Activated T-cell treated with anti-CD3 and anti-CD28 coated beads, Interleukin-2, amount 50 U/mL, for 72 hours (primary cell): Measurements from ENCODE around the gene PCDHGB3. TPM values are rescaled to one million over a fixed set of nuclear protein-coding genes. Genes with fewer than 3 reads are reported as not detected.
A peak's percentile ranks its signal among the peaks of the same experiment; 100 is the strongest.
"Not testable (repeated sequence)": the region's sequence is repeated elsewhere in the genome, so short reads cannot be mapped to it uniquely, and the experiment has no call there.

Source experiments
- ATAC-seq, 2 donors: fragments of 150-1000 bp; cut with Tn5 transposase; replicated peaks in 1 of 2; 2 replicates each; pipeline ENCODE4 v1.10.0; 2021; ENCODE audit warnings: moderate library complexity in 2 of 2, mild to moderate bottlenecking in 1 of 2
- DNase-seq, 2 donors: peaks; one replicate each; pipeline ENCODE4 v3.0.0; 2021 to 2022; ENCODE audit warnings: mixed read lengths in 1 of 2
- H3K27ac Mint-ChIP-seq: one replicate; pipeline ENCODE4 v1.8.0; 2022; ENCODE audit warnings: mild to moderate bottlenecking, moderate library complexity, mixed read lengths
- H3K27me3 Mint-ChIP-seq: one replicate; pipeline ENCODE4 v1.8.0; 2022; ENCODE audit warnings: low read depth, mixed read lengths
- H3K36me3 Mint-ChIP-seq, 2 donors: one replicate each; pipeline ENCODE4 v1.8.0; 2022; ENCODE audit warnings: mixed read lengths in 2 of 2, mild to moderate bottlenecking in 1 of 2; ENCODE audit not compliant: insufficient read depth in 2 of 2
- H3K4me1 Mint-ChIP-seq: one replicate; pipeline ENCODE4 v1.8.0; 2022; ENCODE audit warnings: low read depth, mixed read lengths
- H3K4me3 Mint-ChIP-seq, 2 donors: one replicate each; pipeline ENCODE4 v1.8.0; 2022; ENCODE audit warnings: mild to moderate bottlenecking in 2 of 2, mixed read lengths in 2 of 2, moderate library complexity in 2 of 2
- H3K9me3 Mint-ChIP-seq, 2 donors: one replicate each; pipeline ENCODE4 v1.8.0; 2022; ENCODE audit warnings: mixed read lengths in 2 of 2
- total RNA-seq, 2 donors: library from RNA; stranded (reverse); gene quantifications; one replicate each; pipeline ENCODE4 v1.2.3, GENCODE V29; 2022

The PCDHGB3 gene
- total RNA-seq, 2 donors from 2014 or later: 0.19 to 0.28 TPM

DNA sequence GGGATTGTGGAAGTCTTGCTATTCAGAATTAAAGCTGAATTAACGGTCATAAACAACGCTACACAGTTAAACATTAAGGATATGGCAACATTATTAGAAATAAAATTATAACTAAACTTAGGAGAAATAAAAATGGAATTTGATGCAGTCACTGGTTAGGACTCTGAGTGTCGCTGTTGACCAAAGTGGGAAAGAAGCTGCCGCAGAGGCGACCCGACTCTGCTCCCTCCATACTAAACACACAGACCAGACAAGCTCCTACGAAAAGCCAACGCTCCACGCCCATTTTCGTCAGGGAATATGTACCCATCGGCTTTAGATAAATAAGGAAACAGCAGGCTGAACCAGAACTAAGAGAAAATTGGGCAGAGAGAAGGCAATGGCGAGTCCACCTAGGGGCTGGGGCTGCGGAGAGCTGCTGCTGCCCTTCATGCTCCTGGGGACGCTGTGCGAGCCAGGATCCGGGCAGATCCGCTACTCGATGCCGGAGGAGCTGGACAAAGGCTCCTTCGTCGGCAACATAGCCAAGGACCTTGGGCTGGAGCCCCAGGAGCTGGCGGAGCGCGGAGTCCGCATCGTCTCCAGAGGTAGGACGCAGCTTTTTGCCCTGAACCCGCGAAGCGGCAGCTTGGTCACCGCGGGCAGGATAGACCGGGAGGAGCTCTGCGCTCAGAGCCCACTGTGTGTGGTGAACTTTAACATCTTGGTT, 5.9 kb upstream of the PCDHGB3 start, which contains the start of gene PCDHGA5:
Gene PCDHGA5, plus strand, starts transcription at position 211 of the 709 bp plus-strand sequence. Its CDS starts 169 bp downstream, at position 380.
- peaks cover 9% of the 10 kb centered on the region for H3K4me1 Mint-ChIP-seq
- peaks cover 89% of the 10 kb centered on the region for H3K27me3 Mint-ChIP-seq
- peaks cover 9 to 14% of the 10 kb centered on the region in 2 donors for H3K9me3 Mint-ChIP-seq
- H3K36me3 Mint-ChIP-seq: peaks cover 33 to 44% of the 10 kb centered on the region in 2 donors
- ATAC-seq (no peak), DNase-seq (no peak)
- peak within 1 kb of the TSS; percentile 83 for H3K27ac Mint-ChIP-seq
- no peak within 1 kb of the TSS for H3K4me3 Mint-ChIP-seq

DNA sequence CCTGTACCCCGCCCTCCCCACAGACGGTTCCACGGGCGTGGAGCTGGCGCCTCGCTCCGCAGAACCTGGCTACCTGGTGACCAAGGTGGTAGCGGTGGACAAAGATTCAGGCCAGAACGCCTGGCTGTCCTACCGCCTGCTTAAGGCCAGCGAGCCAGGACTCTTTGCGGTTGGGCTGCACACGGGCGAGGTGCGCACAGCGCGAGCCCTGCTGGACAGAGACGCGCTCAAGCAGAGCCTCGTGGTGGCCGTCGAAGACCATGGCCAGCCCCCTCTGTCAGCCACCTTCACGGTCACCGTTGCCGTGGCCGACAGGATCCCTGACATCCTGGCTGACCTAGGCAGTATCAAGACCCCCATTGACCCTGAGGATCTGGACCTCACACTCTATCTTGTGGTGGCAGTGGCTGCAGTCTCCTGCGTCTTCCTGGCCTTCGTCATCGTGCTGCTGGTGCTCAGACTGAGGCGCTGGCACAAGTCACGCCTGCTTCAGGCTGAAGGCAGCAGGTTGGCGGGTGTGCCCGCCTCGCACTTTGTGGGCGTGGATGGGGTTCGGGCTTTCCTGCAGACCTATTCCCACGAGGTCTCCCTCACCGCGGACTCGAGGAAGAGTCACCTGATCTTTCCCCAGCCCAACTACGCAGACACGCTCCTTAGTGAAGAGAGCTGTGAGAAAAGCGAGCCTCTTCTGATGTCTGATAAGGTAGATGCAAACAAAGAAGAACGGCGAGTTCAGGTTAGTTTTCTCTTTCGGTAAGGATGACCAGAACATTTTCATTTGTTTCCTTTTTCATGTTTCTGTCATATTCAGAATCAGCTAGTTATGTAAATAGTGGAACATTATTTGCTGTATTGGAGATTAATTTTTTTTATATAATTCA, 3.8 kb upstream of the PCDHGB3 start:
- Mint-ChIP-seq H3K4me1 (peaks cover 15% of the 10 kb centered on the region), H3K36me3 (peaks cover 25 to 37% of the 10 kb centered on the region in 2 donors), H3K9me3 (peaks cover 9 to 12% of the 10 kb centered on the region in 2 donors), H3K4me3 (no peak overlapping the region), H3K27me3 (peaks cover 89% of the 10 kb centered on the region), H3K27ac (no peak overlapping the region)
- DNase-seq (no peak), ATAC-seq (no peak)

DNA sequence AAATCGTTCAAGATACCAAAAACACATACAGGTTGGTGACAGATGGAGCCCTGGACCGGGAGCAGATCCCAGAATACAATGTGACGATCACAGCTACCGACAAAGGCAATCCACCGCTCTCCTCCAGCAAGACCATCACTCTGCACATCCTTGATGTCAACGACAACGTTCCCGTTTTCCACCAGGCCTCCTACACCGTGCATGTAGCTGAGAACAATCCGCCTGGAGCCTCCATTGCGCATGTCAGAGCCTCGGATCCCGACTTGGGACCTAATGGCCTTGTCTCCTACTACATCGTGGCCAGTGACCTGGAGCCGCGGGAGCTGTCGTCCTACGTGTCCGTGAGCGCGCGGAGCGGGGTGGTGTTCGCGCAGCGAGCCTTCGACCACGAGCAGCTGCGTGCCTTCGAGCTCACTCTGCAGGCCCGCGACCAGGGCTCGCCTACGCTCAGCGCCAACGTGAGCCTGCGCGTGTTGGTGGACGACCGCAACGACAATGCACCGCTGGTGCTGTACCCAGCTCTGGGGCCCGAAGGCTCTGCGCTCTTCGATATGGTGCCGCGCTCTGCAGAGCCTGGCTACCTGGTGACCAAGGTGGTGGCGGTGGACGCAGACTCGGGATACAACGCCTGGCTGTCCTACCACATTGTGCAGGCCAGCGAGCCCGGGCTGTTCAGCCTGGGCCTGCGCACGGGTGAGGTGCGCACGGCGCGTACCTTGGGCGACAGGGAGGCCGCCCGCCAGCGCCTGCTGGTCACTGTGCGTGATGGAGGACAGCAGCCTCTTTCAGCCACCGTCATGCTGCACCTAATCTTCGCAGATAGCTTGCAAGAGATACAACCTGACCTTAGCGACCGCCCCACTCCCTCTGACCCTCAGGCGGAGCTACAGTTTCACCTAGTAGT, 1.8 kb downstream of the PCDHGB3 start:
- H3K36me3 Mint-ChIP-seq: peaks cover 13 to 32% of the 10 kb centered on the region in 2 donors

DNA sequence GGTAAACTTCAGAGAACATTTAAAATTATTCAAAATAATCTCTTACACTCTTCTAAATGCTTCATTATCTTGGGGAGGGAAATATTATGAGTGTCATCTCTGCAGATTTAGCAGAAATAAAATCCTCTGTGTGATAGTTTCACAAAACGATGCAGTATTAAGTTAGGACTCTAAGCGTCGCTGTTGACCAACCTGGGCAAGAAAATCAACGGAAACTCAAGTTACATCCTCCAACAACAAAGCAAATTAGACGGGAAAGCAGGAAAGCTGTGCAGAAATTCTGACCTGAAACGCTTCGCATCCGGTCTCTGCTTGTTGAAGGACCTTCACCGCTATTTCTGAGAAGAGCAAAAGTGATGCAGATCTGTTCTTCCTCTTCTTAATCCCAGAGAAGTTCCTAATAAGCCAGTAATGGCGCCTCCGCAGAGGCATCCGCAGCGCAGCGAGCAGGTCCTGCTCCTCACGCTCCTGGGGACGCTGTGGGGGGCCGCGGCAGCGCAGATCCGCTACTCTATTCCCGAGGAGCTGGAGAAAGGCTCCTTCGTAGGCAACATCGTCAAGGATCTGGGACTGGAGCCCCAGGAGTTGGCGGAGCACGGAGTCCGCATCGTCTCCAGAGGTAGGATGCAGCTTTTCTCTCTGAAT, 3.8 kb downstream of the PCDHGB3 start, which contains the start of gene PCDHGA6:
Gene PCDHGA6, plus strand, starts transcription at position 219 of the 645 bp plus-strand sequence. Its CDS starts 193 bp downstream, at position 412.
- ATAC-seq (no peak), DNase-seq (no peak)
- H3K27ac Mint-ChIP-seq: no peak within 1 kb of the TSS
- peaks cover 76% of the 10 kb centered on the region for H3K27me3 Mint-ChIP-seq
- H3K4me3 Mint-ChIP-seq: peak within 1 kb of the TSS in 1 of 2 donors; percentile 56
- peaks cover 12% of the 10 kb centered on the region for H3K4me1 Mint-ChIP-seq
- H3K9me3 Mint-ChIP-seq: peaks cover 7 to 10% of the 10 kb centered on the region in 2 donors
- H3K36me3 Mint-ChIP-seq: peaks cover 13 to 29% of the 10 kb centered on the region in 2 donors

More for the DNA sequence above, 1.8 kb downstream of the PCDHGB3 start:
- peaks cover 7 to 10% of the 10 kb centered on the region in 2 donors for H3K9me3 Mint-ChIP-seq
- ATAC-seq: no peak
- no peak overlapping the region for H3K27ac Mint-ChIP-seq
- no peak overlapping the region for H3K4me3 Mint-ChIP-seq
- peaks cover 12% of the 10 kb centered on the region for H3K4me1 Mint-ChIP-seq
- H3K27me3 Mint-ChIP-seq: peaks cover 80% of the 10 kb centered on the region
- no peak for DNase-seq

DNA sequence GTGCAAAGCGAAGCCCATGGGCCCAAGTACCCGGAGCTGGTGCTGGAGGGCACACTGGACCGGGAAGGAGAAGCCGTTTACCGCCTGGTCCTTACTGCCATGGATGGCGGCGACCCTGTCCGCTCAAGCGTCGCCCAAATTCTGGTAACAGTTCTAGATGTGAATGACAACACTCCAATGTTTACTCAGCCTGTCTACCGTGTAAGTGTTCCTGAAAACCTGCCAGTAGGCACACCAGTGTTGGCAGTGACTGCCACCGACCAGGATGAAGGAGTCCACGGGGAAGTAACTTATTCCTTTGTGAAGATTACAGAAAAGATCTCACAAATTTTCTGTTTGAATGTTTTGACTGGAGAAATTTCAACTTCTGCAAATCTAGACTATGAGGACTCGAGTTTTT, 4.6 kb downstream of the PCDHGB3 start:
- H3K4me3 Mint-ChIP-seq: no peak overlapping the region
- no peak for DNase-seq
- no peak overlapping the region for H3K27ac Mint-ChIP-seq
- H3K27me3 Mint-ChIP-seq: peaks cover 74% of the 10 kb centered on the region
- H3K4me1 Mint-ChIP-seq: peaks cover 9% of the 10 kb centered on the region
- H3K9me3 Mint-ChIP-seq: peaks cover 7 to 11% of the 10 kb centered on the region in 2 donors
- no peak for ATAC-seq
- peaks cover 13 to 29% of the 10 kb centered on the region in 2 donors for H3K36me3 Mint-ChIP-seq

- ATAC-seq, H3K4me1 Mint-ChIP-seq, H3K27ac Mint-ChIP-seq, H3K4me3 Mint-ChIP-seq, DNase-seq: not testable (repeated sequence)
- Mint-ChIP-seq H3K9me3 (peaks cover 7 to 11% of the 10 kb centered on the region in 2 donors), H3K36me3 (peaks cover 13 to 29% of the 10 kb centered on the region in 2 donors), H3K27me3 (peaks cover 69% of the 10 kb centered on the region)
Measured at GRCh38 chr5:141375444-141376155, 5.6 kb downstream of the PCDHGB3 start.

- ATAC-seq: no peak
Measured at GRCh38 chr5:141382469-141383294, 12.6 kb downstream of the PCDHGB3 start, which contains the start of gene PCDHGA7. Gene PCDHGA7 (plus strand): TSS chr5:141382742. CDS start chr5:141382900, 158 bp downstream.

GRCh38 chr5:141383345-141383744, 13.3 kb downstream of the PCDHGB3 start:
- H3K4me1 Mint-ChIP-seq: peaks cover 9% of the 10 kb centered on the region
- H3K9me3 Mint-ChIP-seq: peaks cover 5 to 12% of the 10 kb centered on the region in 2 donors
- H3K36me3 Mint-ChIP-seq: peaks cover 13 to 28% of the 10 kb centered on the region in 2 donors
- H3K27me3 Mint-ChIP-seq: peaks cover 79% of the 10 kb centered on the region
- peak overlapping the region in 1 of 2 donors; percentile 75 for H3K4me3 Mint-ChIP-seq
- DNase-seq (no peak), ATAC-seq (no peak)
- no peak overlapping the region for H3K27ac Mint-ChIP-seq

More at GRCh38 chr5:141382469-141383294, 12.6 kb downstream of the PCDHGB3 start, which contains the start of gene PCDHGA7:
- H3K4me3 Mint-ChIP-seq: peak within 1 kb of the TSS; percentile 62 to 75
- H3K27ac Mint-ChIP-seq: no peak within 1 kb of the TSS
- H3K27me3 Mint-ChIP-seq: peaks cover 77% of the 10 kb centered on the region
- H3K9me3 Mint-ChIP-seq: peaks cover 4 to 10% of the 10 kb centered on the region in 2 donors
- H3K4me1 Mint-ChIP-seq: peaks cover 9% of the 10 kb centered on the region
- DNase-seq: no peak
- H3K36me3 Mint-ChIP-seq: peaks cover 12 to 26% of the 10 kb centered on the region in 2 donors

- H3K4me1 Mint-ChIP-seq: peaks cover 9% of the 10 kb centered on the region
- H3K36me3 Mint-ChIP-seq: peaks cover 15 to 40% of the 10 kb centered on the region in 2 donors
- peaks cover 82% of the 10 kb centered on the region for H3K27me3 Mint-ChIP-seq
- ATAC-seq (no peak), DNase-seq (no peak)
- no peak overlapping the region for H3K27ac Mint-ChIP-seq
- H3K9me3 Mint-ChIP-seq: peaks cover 11 to 14% of the 10 kb centered on the region in 2 donors
- no peak overlapping the region for H3K4me3 Mint-ChIP-seq
Measured at GRCh38 chr5:141384471-141385267, 14.6 kb downstream of the PCDHGB3 start.
